Astrocyte of the spinal cord (primary cell): Measurements from ENCODE around the gene TTC6.
A peak's percentile ranks its signal among the peaks of the same experiment; 100 is the strongest.

Source experiments
- DNase-seq: peaks from one replicate; pipeline ENCODE4 v3.0.0; 2011; ENCODE audit warnings: low read depth, low spot score
- H3K4me3 ChIP-seq: 2 replicates; pipeline ENCODE4 v1.5.1; 2011; ENCODE audit warnings: low read depth, mild to moderate bottlenecking, low read length, moderate library complexity
- in situ Hi-C: cut with HindIII; loops from 2 replicates; pipeline ENCODE4 v1.10.0; 2017; ENCODE audit warnings: low sequenced_read_pairs
- TF ChIP-seq, protein P1 (sequence below): IDR thresholded peaks from 2 replicates; pipeline ENCODE4 v1.5.1; 2012; ENCODE audit warnings: low read depth, mild to moderate bottlenecking, low read length, inconsistent platforms

TTC6 gene

GRCh38 chr14:37590428-37591139 lies 4.8 kb upstream of the TTC6 start:
- TF ChIP-seq, protein P1, sequence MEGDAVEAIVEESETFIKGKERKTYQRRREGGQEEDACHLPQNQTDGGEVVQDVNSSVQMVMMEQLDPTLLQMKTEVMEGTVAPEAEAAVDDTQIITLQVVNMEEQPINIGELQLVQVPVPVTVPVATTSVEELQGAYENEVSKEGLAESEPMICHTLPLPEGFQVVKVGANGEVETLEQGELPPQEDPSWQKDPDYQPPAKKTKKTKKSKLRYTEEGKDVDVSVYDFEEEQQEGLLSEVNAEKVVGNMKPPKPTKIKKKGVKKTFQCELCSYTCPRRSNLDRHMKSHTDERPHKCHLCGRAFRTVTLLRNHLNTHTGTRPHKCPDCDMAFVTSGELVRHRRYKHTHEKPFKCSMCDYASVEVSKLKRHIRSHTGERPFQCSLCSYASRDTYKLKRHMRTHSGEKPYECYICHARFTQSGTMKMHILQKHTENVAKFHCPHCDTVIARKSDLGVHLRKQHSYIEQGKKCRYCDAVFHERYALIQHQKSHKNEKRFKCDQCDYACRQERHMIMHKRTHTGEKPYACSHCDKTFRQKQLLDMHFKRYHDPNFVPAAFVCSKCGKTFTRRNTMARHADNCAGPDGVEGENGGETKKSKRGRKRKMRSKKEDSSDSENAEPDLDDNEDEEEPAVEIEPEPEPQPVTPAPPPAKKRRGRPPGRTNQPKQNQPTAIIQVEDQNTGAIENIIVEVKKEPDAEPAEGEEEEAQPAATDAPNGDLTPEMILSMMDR, result no peak
- DNase-seq, result no peak
- in situ Hi-C loops, result no loop called here
- no peak overlapping the region for H3K4me3 ChIP-seq

DNA sequence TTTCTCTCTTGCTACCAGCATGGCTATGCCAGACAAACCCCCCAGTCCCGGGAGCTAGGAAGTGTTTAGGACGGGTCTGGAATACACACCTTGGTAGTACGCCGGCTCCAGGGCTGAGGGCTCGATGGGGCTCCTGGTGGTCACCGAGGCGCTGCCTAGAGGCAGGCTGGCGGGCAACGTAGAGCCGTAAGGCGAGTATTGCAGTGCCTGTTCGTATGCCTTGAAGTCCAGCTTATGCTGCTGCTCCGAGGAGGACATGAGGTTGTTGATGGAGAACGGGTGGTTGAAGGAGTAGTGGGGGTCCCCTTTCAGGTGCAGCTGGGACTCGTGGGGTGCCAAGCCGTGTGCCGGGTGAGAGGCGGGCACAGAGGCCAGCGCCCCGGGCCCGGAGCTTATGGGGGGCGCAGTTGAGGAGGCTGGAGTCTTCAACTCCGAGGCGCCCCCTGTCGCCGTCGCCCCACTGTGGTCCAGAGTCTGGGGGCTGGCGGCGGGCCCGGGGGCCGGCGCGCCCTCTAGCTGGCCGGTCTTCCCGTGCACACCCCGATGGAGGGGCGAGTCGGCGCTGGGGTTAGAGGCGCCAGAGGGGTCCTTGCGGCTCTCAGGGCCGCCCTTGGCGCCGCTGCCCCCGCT lies 4.0 kb upstream of the TTC6 start:
- in situ Hi-C loops, result no loop called here
- DNase-seq, result no peak
- peak overlapping the region; percentile 23 for H3K4me3 ChIP-seq
- TF ChIP-seq, protein P1, result peak; percentile 35

GRCh38 chr14:37591941-37592481 lies 3.4 kb upstream of the TTC6 start:
- in situ Hi-C loops, result no loop called here

DNA sequence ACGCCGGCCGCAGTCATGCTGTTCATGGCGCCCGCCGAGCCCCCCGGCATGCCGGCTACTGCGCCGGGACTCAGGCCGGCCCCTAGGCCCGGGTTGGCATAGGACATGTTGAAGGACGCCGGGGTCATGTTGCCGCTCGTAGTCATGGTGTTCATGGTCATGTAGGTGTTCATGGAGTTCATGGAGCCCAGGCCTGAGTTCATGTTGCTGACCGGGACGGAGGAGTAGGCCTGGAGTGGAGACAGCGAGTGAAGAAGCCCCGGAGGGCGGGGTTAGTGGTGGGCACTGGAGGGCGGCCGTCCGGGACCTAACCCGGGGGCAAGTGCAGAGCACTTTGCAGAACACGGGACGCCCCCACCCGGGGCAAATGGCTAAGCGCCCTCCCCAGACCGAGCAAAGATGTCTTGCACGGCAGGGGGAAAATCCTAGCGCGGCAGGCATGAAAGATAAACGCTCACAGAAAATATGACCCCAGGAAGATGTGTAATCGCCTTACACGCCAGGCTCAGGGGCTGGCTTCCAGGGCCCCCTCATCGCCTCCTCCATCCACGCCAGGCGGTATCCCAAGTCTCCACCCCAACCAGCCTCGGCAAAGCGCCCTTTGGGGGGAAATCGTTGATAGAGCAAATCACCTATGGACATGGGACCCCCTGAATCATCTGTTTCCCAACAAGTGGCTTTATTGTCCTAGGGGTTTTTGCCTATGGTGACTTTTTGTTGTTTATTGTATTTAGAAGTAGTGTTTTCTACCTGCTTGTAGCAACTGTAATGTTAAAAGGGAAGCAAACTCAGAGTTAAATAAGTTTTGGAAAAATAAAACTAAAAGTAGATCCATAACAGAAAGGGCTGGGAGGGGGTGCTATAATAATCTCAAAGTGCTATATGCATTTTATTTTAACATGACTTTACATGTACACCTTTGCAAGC lies 2.7 kb upstream of the TTC6 start:
- H3K4me3 ChIP-seq, result peak overlapping the region; percentile 56
- DNase-seq, result no peak
- in situ Hi-C loops, result no loop called here
- TF ChIP-seq, protein P1, result no peak

More at GRCh38 chr14:37591941-37592481, 3.4 kb upstream of the TTC6 start:
- TF ChIP-seq, protein P1, result no peak
- no peak overlapping the region for H3K4me3 ChIP-seq
- no peak for DNase-seq

GRCh38 chr14:37593511-37594237 lies 1.8 kb upstream of the TTC6 start:
- DNase-seq, result no peak
- H3K4me3 ChIP-seq, result peak overlapping the region; percentile 56
- in situ Hi-C loops, result no loop called here
- TF ChIP-seq, protein P1, result no peak
